Stimulated activated naive CD8-positive, alpha-beta T cell treated with anti-CD3 and anti-CD28 coated beads, Interleukin-15, amount 100 ng/mL, for 72 hours (primary cell): ENCODE data around the gene SLC9A3.

Experiments
- ATAC-seq: fragments of 150-1000 bp; cut with Tn5 transposase; 2 replicates; pipeline ENCODE4 v1.10.0; 2021; ENCODE audit warnings: mild to moderate bottlenecking, moderate library complexity
- DNase-seq, 2 donors: peaks; one replicate each; pipeline ENCODE4 v3.0.0; 2021 to 2022
- H3K27ac Mint-ChIP-seq, 2 donors: one replicate each; pipeline ENCODE4 v1.8.0; 2022; ENCODE audit warnings: mild to moderate bottlenecking in 2 of 2, mixed read lengths in 2 of 2, moderate library complexity in 2 of 2
- H3K27me3 Mint-ChIP-seq: one replicate; pipeline ENCODE4 v1.8.0; 2022; ENCODE audit warnings: mixed read lengths
- H3K4me1 Mint-ChIP-seq: one replicate; pipeline ENCODE4 v1.8.0; 2022; ENCODE audit warnings: mild to moderate bottlenecking, mixed read lengths
- H3K4me3 Mint-ChIP-seq, 2 donors: one replicate each; pipeline ENCODE4 v1.8.0; 2022; ENCODE audit warnings: mild to moderate bottlenecking in 2 of 2, mixed read lengths in 2 of 2, moderate library complexity in 1 of 2
- H3K9me3 Mint-ChIP-seq, 2 donors: one replicate each; pipeline ENCODE4 v1.8.0; 2022; ENCODE audit warnings: mixed read lengths in 2 of 2

The SLC9A3 gene

GRCh38 chr5:485113-485945 lies 38.9 kb downstream of the SLC9A3 start:
- ATAC-seq (no peak), DNase-seq (no peak)
- Mint-ChIP-seq H3K27ac (no peak overlapping the region), H3K27me3 (peaks cover 19% of the 10 kb centered on the region), H3K9me3 (no peaks in the 10 kb centered on the region), H3K4me3 (peak overlapping the region in 1 of 2 donors; percentile 18), H3K4me1 (peaks cover 20% of the 10 kb centered on the region)

GRCh38 chr5:484556-484955 lies 39.7 kb downstream of the SLC9A3 start:
- no peaks in the 10 kb centered on the region for H3K9me3 Mint-ChIP-seq
- peaks cover 20% of the 10 kb centered on the region for H3K4me1 Mint-ChIP-seq
- H3K27ac Mint-ChIP-seq: no peak overlapping the region
- no peak overlapping the region for H3K4me3 Mint-ChIP-seq
- DNase-seq: no peak
- peaks cover 27% of the 10 kb centered on the region for H3K27me3 Mint-ChIP-seq
- no peak for ATAC-seq

GRCh38 chr5:483434-484140 lies 40.7 kb downstream of the SLC9A3 start:
- ATAC-seq (no peak), DNase-seq (no peak)
- no peaks in the 10 kb centered on the region for H3K9me3 Mint-ChIP-seq
- peaks cover 20% of the 10 kb centered on the region for H3K4me1 Mint-ChIP-seq
- no peak overlapping the region for H3K4me3 Mint-ChIP-seq
- H3K27me3 Mint-ChIP-seq: peaks cover 35% of the 10 kb centered on the region
- no peak overlapping the region for H3K27ac Mint-ChIP-seq

GRCh38 chr5:483011-483410 lies 41.2 kb downstream of the SLC9A3 start:
- Mint-ChIP-seq H3K4me3 (no peak overlapping the region), H3K9me3 (no peaks in the 10 kb centered on the region), H3K27ac (no peak overlapping the region), H3K27me3 (peaks cover 39% of the 10 kb centered on the region), H3K4me1 (peaks cover 20% of the 10 kb centered on the region)
- DNase-seq (no peak), ATAC-seq (no peak)

- no peak for DNase-seq
- H3K9me3 Mint-ChIP-seq: no peaks in the 10 kb centered on the region
- no peak overlapping the region for H3K27ac Mint-ChIP-seq
- no peak overlapping the region for H3K4me3 Mint-ChIP-seq
- H3K27me3 Mint-ChIP-seq: peaks cover 44% of the 10 kb centered on the region
- H3K4me1 Mint-ChIP-seq: peaks cover 20% of the 10 kb centered on the region
- no peak for ATAC-seq
Measured at GRCh38 chr5:482506-482905, 41.7 kb downstream of the SLC9A3 start.

GRCh38 chr5:482021-482420 lies 42.2 kb downstream of the SLC9A3 start:
- no peak for DNase-seq
- no peak overlapping the region for H3K4me3 Mint-ChIP-seq
- peaks cover 48% of the 10 kb centered on the region for H3K27me3 Mint-ChIP-seq
- no peak overlapping the region for H3K27ac Mint-ChIP-seq
- no peaks in the 10 kb centered on the region for H3K9me3 Mint-ChIP-seq
- no peak for ATAC-seq
- peaks cover 25% of the 10 kb centered on the region for H3K4me1 Mint-ChIP-seq

- peaks cover 23% of the 10 kb centered on the region for H3K4me1 Mint-ChIP-seq
- DNase-seq (no peak), ATAC-seq (no peak)
- peaks cover 55% of the 10 kb centered on the region for H3K27me3 Mint-ChIP-seq
- no peak overlapping the region for H3K4me3 Mint-ChIP-seq
- H3K27ac Mint-ChIP-seq: no peak overlapping the region
- no peaks in the 10 kb centered on the region for H3K9me3 Mint-ChIP-seq
Measured at GRCh38 chr5:481347-481746, 42.9 kb downstream of the SLC9A3 start.

GRCh38 chr5:479566-480319 lies 44.5 kb downstream of the SLC9A3 start:
- Mint-ChIP-seq H3K9me3 (no peaks in the 10 kb centered on the region), H3K27ac (peak overlapping the region in 1 of 2 donors; percentile 84), H3K4me1 (peaks cover 17% of the 10 kb centered on the region), H3K4me3 (no peak overlapping the region), H3K27me3 (peaks cover 63% of the 10 kb centered on the region)
- no peak for DNase-seq
- ATAC-seq: no peak

- peaks cover 64% of the 10 kb centered on the region for H3K27me3 Mint-ChIP-seq
- no peak for ATAC-seq
- no peak overlapping the region for H3K27ac Mint-ChIP-seq
- DNase-seq: no peak
- H3K9me3 Mint-ChIP-seq: no peaks in the 10 kb centered on the region
- H3K4me1 Mint-ChIP-seq: peaks cover 19% of the 10 kb centered on the region
- H3K4me3 Mint-ChIP-seq: no peak overlapping the region
Measured at GRCh38 chr5:478982-479535, 45.2 kb downstream of the SLC9A3 start.

GRCh38 chr5:478369-478981 lies 45.8 kb downstream of the SLC9A3 start:
- Mint-ChIP-seq H3K27ac (no peak overlapping the region), H3K9me3 (no peaks in the 10 kb centered on the region), H3K27me3 (peaks cover 64% of the 10 kb centered on the region), H3K4me3 (no peak overlapping the region), H3K4me1 (peaks cover 24% of the 10 kb centered on the region)
- no peak for ATAC-seq
- DNase-seq: no peak

GRCh38 chr5:477871-478270 lies 46.4 kb downstream of the SLC9A3 start:
- Mint-ChIP-seq H3K4me1 (peaks cover 24% of the 10 kb centered on the region), H3K27ac (no peak overlapping the region), H3K9me3 (no peaks in the 10 kb centered on the region), H3K27me3 (peaks cover 64% of the 10 kb centered on the region), H3K4me3 (no peak overlapping the region)
- ATAC-seq (no peak), DNase-seq (no peak)

GRCh38 chr5:477247-477646 lies 47.0 kb downstream of the SLC9A3 start:
- Mint-ChIP-seq H3K27ac (peak overlapping the region in 1 of 2 donors; percentile 4), H3K4me1 (peaks cover 24% of the 10 kb centered on the region), H3K9me3 (no peaks in the 10 kb centered on the region), H3K4me3 (no peak overlapping the region), H3K27me3 (peaks cover 64% of the 10 kb centered on the region)
- ATAC-seq: no peak
- no peak for DNase-seq

- no peaks in the 10 kb centered on the region for H3K9me3 Mint-ChIP-seq
- DNase-seq (no peak), ATAC-seq (no peak)
- peaks cover 27% of the 10 kb centered on the region for H3K4me1 Mint-ChIP-seq
- peaks cover 64% of the 10 kb centered on the region for H3K27me3 Mint-ChIP-seq
- H3K4me3 Mint-ChIP-seq: no peak overlapping the region
- H3K27ac Mint-ChIP-seq: no peak overlapping the region
Measured at GRCh38 chr5:476814-477175, 47.5 kb downstream of the SLC9A3 start.

GRCh38 chr5:476102-476813 lies 48.0 kb downstream of the SLC9A3 start:
- Mint-ChIP-seq H3K4me3 (peak overlapping the region in 1 of 2 donors; percentile 45), H3K27ac (no peak overlapping the region), H3K9me3 (no peaks in the 10 kb centered on the region), H3K27me3 (peaks cover 59% of the 10 kb centered on the region), H3K4me1 (peaks cover 33% of the 10 kb centered on the region)
- DNase-seq (no peak), ATAC-seq (no peak)

- peaks cover 38% of the 10 kb centered on the region for H3K4me1 Mint-ChIP-seq
- DNase-seq (no peak), ATAC-seq (no peak)
- no peak overlapping the region for H3K27ac Mint-ChIP-seq
- peaks cover 56% of the 10 kb centered on the region for H3K27me3 Mint-ChIP-seq
- H3K4me3 Mint-ChIP-seq: peak overlapping the region; percentile 27 to 71
- H3K9me3 Mint-ChIP-seq: no peaks in the 10 kb centered on the region
Measured at GRCh38 chr5:475704-476101, 48.5 kb downstream of the SLC9A3 start.
